Endothelial cell of umbilical vein (primary cell): ENCODE data around the gene FGF2. TPM values are rescaled to one million over a fixed set of nuclear protein-coding genes. Genes with fewer than 3 reads are reported as not detected.

Source experiments
- BruUV-seq: library from RNA; stranded (reverse); fragments of 400-500 nt; replicated peaks from 2 replicates; lab custom pipeline; 2021; lab: Mats Ljungman, UMichigan
- CTCF ChIA-PET: fragments of 300-600, 350-600 bp; sonication (Branson Sonifier 250); formaldehyde crosslinking; loops from one replicate; lab custom pipeline; 2021; ENCODE audit warnings: antibody characterized with exemption, inconsistent platforms; lab: Charles Lee
- POLR2A ChIA-PET: fragments of 300-600, 350-600 bp; sonication (Branson Sonifier 250); formaldehyde crosslinking; loops from one replicate; lab custom pipeline; 2021; ENCODE audit warnings: antibody characterized with exemption, inconsistent platforms; lab: Charles Lee
- DNase-seq: peaks from one replicate; pipeline ENCODE4 v3.0.0-alpha.2; 2011; ENCODE audit warnings: low read depth, low spot score
- FAIRE-seq: peaks from 2 replicates; lab custom pipeline; 2011; peaks lifted over from hg19 to GRCh38; lab: Jason Lieb, UNC
- H2AFZ ChIP-seq: 2 replicates; pipeline ENCODE4 v1.6.0; 2012; ENCODE audit warnings: low read depth, low read length, control low read depth, inconsistent platforms
- H3K27ac ChIP-seq: 2 replicates; pipeline ENCODE4 v1.5.1; 2011; ENCODE audit warnings: low read depth, mild to moderate bottlenecking, control low read depth, low read length, moderate library complexity; ENCODE audit not compliant: insufficient read depth
- H3K27me3 ChIP-seq, 2 experiments: 2 replicates each; pipeline versions ENCODE4 v1.6.0 to v1.6.1; 2011; ENCODE audit warnings: low read length in 2 of 2, mixed read lengths in 1 of 2; ENCODE audit not compliant: control insufficient read depth in 2 of 2, insufficient read depth in 2 of 2
- H3K36me3 ChIP-seq, 2 experiments: 2 replicates in 1 of 2; 3 replicates in 1 of 2; pipeline ENCODE4 v1.5.1; 2011; ENCODE audit warnings: low read length in 2 of 2, mild to moderate bottlenecking in 1 of 2, moderate library complexity in 1 of 2; ENCODE audit not compliant: control insufficient read depth in 2 of 2, insufficient read depth in 2 of 2; ENCODE audit errors: extremely low read depth in 1 of 2
- H3K4me1 ChIP-seq: 3 replicates; pipeline ENCODE4 v1.5.1; 2011; ENCODE audit warnings: mild to moderate bottlenecking, low read length; ENCODE audit not compliant: control insufficient read depth, insufficient read depth; ENCODE audit errors: extremely low read depth
- H3K4me2 ChIP-seq: 2 replicates; pipeline ENCODE4 v1.6.1; 2011; ENCODE audit warnings: low read length, control low read depth, mixed read lengths; ENCODE audit not compliant: insufficient read depth
- H3K4me3 ChIP-seq, 3 experiments: fragments of 200-600 bp in 1 of 3; sonication (generic), shearing (Covaris generic) in 1 of 3; replicated peaks in 1 of 3; 2 replicates each; pipeline ENCODE4 v1.5.1; 2011 to 2016; ENCODE audit warnings: control low read depth in 3 of 3, low read length in 3 of 3, mild to moderate bottlenecking in 2 of 3, inconsistent platforms in 1 of 3, low read depth in 1 of 3, moderate library complexity in 1 of 3; ENCODE audit not compliant: insufficient read depth in 1 of 3
- H3K79me2 ChIP-seq: 2 replicates; pipeline ENCODE4 v1.6.0; 2012; ENCODE audit warnings: low read length, inconsistent platforms; ENCODE audit not compliant: control insufficient read depth, insufficient read depth
- H3K9ac ChIP-seq: replicated peaks from 2 replicates; pipeline ENCODE3; 2011; ENCODE audit warnings: low read length, control low read depth; ENCODE audit not compliant: insufficient read depth; ENCODE audit errors: extremely low read depth
- H3K9me1 ChIP-seq: replicated peaks from 3 replicates; pipeline ENCODE4 v1.6.0; 2011; ENCODE audit warnings: mild to moderate bottlenecking, low read length; ENCODE audit not compliant: control insufficient read depth, insufficient read depth; ENCODE audit errors: extremely low read depth
- H3K9me3 ChIP-seq: replicated peaks from 2 replicates; pipeline ENCODE4 v1.5.1; 2012; ENCODE audit warnings: low read length, inconsistent platforms; ENCODE audit not compliant: control insufficient read depth, insufficient read depth
- H4K20me1 ChIP-seq: replicated peaks from 2 replicates; pipeline ENCODE3; 2011; ENCODE audit warnings: mild to moderate bottlenecking, low read length; ENCODE audit not compliant: control insufficient read depth, insufficient read depth; ENCODE audit errors: extremely low read depth
- CTCF ChIP-seq, 2 donors: IDR thresholded peaks; 1 replicate in 1 of 2; 2 replicates in 1 of 2; pipeline ENCODE4 v1.5.1; 2011; ENCODE audit warnings: low read length in 2 of 2, mild to moderate bottlenecking in 2 of 2, moderate library complexity in 2 of 2, control low read depth in 1 of 2, inconsistent platforms in 1 of 2, low read depth in 1 of 2; ENCODE audit not compliant: insufficient read depth in 1 of 2; ENCODE audit errors: extremely low read depth in 1 of 2
- EZH2 ChIP-seq: IDR thresholded peaks from 2 replicates; pipeline ENCODE4 v1.6.1; 2012; ENCODE audit warnings: borderline replicate concordance, low read depth, mild to moderate bottlenecking, moderate library complexity, low read length, inconsistent platforms; ENCODE audit not compliant: severe bottlenecking
- FOS ChIP-seq: IDR thresholded peaks from 2 replicates; pipeline ENCODE4 v1.6.1; 2011; ENCODE audit warnings: mild to moderate bottlenecking, low read length, moderate library complexity, borderline replicate concordance; ENCODE audit not compliant: insufficient read depth
- GATA2 ChIP-seq: IDR thresholded peaks from 2 replicates; pipeline ENCODE4 v1.7.0; 2011; ENCODE audit warnings: low read depth, mild to moderate bottlenecking, moderate library complexity, mixed read lengths, low read length; ENCODE audit not compliant: insufficient read length, insufficient read depth
- JUN ChIP-seq: IDR thresholded peaks from 2 replicates; pipeline ENCODE4 v1.6.1; 2011; ENCODE audit warnings: borderline replicate concordance, low read depth; ENCODE audit not compliant: insufficient read length, insufficient read depth
- MAX ChIP-seq: IDR thresholded peaks from 2 replicates; pipeline ENCODE4 v1.6.1; 2011; ENCODE audit not compliant: insufficient read depth, insufficient read length
- MYC ChIP-seq: IDR thresholded peaks from one replicate; pipeline ENCODE4 v1.6.1; 2011; ENCODE audit warnings: mild to moderate bottlenecking, low read depth, low read length
- POLR2A ChIP-seq: IDR thresholded peaks from 2 replicates; pipeline ENCODE4 v1.6.1; 2012; ENCODE audit warnings: low read depth, mild to moderate bottlenecking, control low read depth, low read length
- POLR2AphosphoS5 ChIP-seq: IDR thresholded peaks from 2 replicates; pipeline ENCODE4 v1.6.1; 2012; ENCODE audit warnings: low read depth, mild to moderate bottlenecking, control low read depth, low read length, moderate library complexity; ENCODE audit not compliant: insufficient read depth
- dilution Hi-C: fragments of 300-500 bp; cut with MboI; formaldehyde crosslinking; loops from one replicate; pipeline ENCODE4 v1.15.0; 2019; ENCODE audit warnings: low sequenced_read_pairs; ENCODE audit not compliant: extremely low pct_ligation_motif_present
- intact Hi-C: fragments of 100-400 bp; cut with micrococcal nuclease; formaldehyde crosslinking; loops from one replicate; pipeline ENCODE4 v1.10.0; 2022
- polyA plus RNA-seq, 4 experiments: library from polyadenylated mRNA; depleted of rRNA in 3 of 4; stranded (reverse) in 3 of 4; unstranded in 1 of 4; fragments of >200 nt; gene quantifications; 2 replicates each; pipeline versions ENCODE4 v1.2.1 to v1.2.3, GENCODE V29; 2011 to 2012; ENCODE audit warnings: missing spikeins in 1 of 4
- total RNA-seq: library from RNA; stranded (reverse); gene quantifications from 2 replicates; pipeline ENCODE4 v1.2.3, GENCODE V29; 2021

The FGF2 gene
- total and polyA plus RNA-seq, 2 donors (not counting 3 experiments of a cell fraction or from before 2014, with no cell fraction given): 4.6 to 23.9 TPM

- Histone ChIP-seq H2AFZ (no peak overlapping the region), H3K9me1 (no peaks in the 10 kb centered on the region), H3K9me3 (no peaks in the 10 kb centered on the region), H3K79me2 (no peaks in the 10 kb centered on the region), H4K20me1 (no peaks in the 10 kb centered on the region), H3K4me3 (no peak overlapping the region), H3K4me1 (peaks cover 7% of the 10 kb centered on the region), H3K36me3 (no peaks in the 10 kb centered on the region), H3K9ac (no peak overlapping the region), H3K27ac (no peak overlapping the region), H3K27me3 (no peaks in the 10 kb centered on the region), H3K4me2 (no peak overlapping the region)
- BruUV-seq: no TSS peak
- no peak for DNase-seq
- dilution Hi-C loops: no loop called here
- TF ChIP-seq CTCF (IDR thresholded peaks at IDR 0.05; ENCODE audit: extremely low read depth in 1 of 2, insufficient read depth in 1 of 2, low read depth in 1 of 2, low read length in 2 of 2) (no peak), FOS (no peak), MAX (no peak), JUN (no peak), EZH2 (no peak), GATA2 (no peak), POLR2AphosphoS5 (no peak), MYC (no peak), POLR2A (no peak)
- intact Hi-C loops: no loop called here
- FAIRE-seq: no peak
- ChIA-PET POLR2A (no interaction called here), CTCF (interaction anchor here (0.5 kb wide), 1 partner anchor 97 kb away, joined by 3 read pairs; no protein-coding TSS in a partner anchor)
Observed at GRCh38 chr4:122793811-122794210, 32.8 kb upstream of the FGF2 start.
